T-helper 9 cell (primary cell): ENCODE measurements around the gene DAZ3.
"Not testable (repeated sequence)": the region's sequence is repeated elsewhere in the genome, so short reads cannot be mapped to it uniquely, and the experiment has no call there.

Experiments
- DNase-seq: peaks from one replicate; pipeline ENCODE4 v3.0.0-alpha.2; 2020
- total RNA-seq, 2 donors: gene quantifications; one replicate each; lab custom pipeline; 2026; lab: John Stamatoyannopoulos, UW

The DAZ3 gene
- total RNA-seq, result 0 reads per million in 2 donors

- DNase-seq, result not testable (repeated sequence)
Observed at GRCh38 chrY:24813293-24813692, at the start of gene DAZ3. DAZ3 (minus strand) TSS chrY:24813393; CDS start chrY:24813185, 208 bp downstream.

GRCh38 chrY:24833619-24834018, 20.4 kb upstream of the DAZ3 start, which contains the start of gene DAZ4:
DAZ4 (plus strand) TSS chrY:24833919; CDS start chrY:24834127, 208 bp downstream.
- not testable (repeated sequence) for DNase-seq

GRCh38 chrY:24825069-24825468, 11.9 kb upstream of the DAZ3 start:
- not testable (repeated sequence) for DNase-seq

- not testable (repeated sequence) for DNase-seq
Observed at GRCh38 chrY:24824184-24824879, 11.1 kb upstream of the DAZ3 start.

- DNase-seq, result not testable (repeated sequence)
Observed at GRCh38 chrY:24821836-24822235, 8.6 kb upstream of the DAZ3 start.
